ENCODE data around the gene UNC45B.

UNC45B gene

GRCh38 chr17:35162755-35163154 is 15.1 kb downstream of the UNC45B start:
- no peak for DNase-seq (ENCODE audit: low read depth)
- no peak overlapping the region for H3K4me3 ChIP-seq (ENCODE audit: low read depth, low read length)

GRCh38 chr17:35163886-35164285 is 16.3 kb downstream of the UNC45B start:
- DNase-seq (ENCODE audit: low read depth) = no peak
- TF ChIP-seq, protein P1, sequence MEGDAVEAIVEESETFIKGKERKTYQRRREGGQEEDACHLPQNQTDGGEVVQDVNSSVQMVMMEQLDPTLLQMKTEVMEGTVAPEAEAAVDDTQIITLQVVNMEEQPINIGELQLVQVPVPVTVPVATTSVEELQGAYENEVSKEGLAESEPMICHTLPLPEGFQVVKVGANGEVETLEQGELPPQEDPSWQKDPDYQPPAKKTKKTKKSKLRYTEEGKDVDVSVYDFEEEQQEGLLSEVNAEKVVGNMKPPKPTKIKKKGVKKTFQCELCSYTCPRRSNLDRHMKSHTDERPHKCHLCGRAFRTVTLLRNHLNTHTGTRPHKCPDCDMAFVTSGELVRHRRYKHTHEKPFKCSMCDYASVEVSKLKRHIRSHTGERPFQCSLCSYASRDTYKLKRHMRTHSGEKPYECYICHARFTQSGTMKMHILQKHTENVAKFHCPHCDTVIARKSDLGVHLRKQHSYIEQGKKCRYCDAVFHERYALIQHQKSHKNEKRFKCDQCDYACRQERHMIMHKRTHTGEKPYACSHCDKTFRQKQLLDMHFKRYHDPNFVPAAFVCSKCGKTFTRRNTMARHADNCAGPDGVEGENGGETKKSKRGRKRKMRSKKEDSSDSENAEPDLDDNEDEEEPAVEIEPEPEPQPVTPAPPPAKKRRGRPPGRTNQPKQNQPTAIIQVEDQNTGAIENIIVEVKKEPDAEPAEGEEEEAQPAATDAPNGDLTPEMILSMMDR (conservative IDR thresholded peaks at IDR 0.05; ENCODE audit: low read depth, low read length) = no peak
- no peak overlapping the region for H3K4me3 ChIP-seq (ENCODE audit: low read depth, low read length)

More at GRCh38 chr17:35162755-35163154, 15.1 kb downstream of the UNC45B start:
- TF ChIP-seq, protein P1 (conservative IDR thresholded peaks at IDR 0.05; ENCODE audit: low read depth, low read length) = no peak

DNA sequence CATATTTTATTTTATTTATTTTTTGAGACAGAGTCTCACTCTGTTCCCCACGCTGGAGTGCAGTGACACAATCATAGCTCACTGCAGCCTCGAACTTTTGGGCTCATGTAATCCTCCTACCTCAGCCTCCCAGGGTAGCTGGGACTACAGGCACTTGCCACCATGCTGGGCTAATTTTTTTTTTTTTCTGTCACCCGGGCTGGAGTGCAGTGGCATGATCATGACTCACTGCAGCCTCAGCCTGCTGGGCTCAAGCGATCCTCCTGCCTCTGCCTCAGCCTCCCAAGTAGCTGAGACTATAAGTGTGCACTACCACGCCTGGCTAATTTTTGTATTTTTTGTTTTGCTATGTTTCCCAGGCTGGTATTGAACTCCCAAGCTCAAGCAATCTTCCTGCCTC is 17.1 kb downstream of the UNC45B start:
- TF ChIP-seq, protein P1 (conservative IDR thresholded peaks at IDR 0.05; ENCODE audit: low read depth, low read length) = no peak

DNA sequence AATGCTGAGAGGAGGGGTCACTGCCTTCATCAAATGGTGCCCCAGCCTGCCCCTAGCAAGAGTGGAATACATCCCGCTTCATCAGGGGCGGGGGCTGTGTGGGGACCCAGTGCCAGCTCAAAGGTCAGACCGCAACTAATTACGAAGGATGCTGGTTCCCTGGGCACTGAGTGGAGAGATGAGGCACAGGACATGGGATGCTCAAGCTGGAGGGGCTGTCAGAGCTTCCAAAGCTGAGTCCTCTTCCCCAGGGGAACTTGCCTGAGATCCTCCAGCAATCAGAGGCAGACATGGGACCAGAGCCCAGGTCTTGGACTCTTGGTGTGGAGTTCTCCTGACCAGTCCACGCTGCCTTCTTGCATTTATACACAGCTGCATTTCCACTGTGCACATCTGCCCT is 18.9 kb downstream of the UNC45B start:
- TF ChIP-seq, protein P1 (conservative IDR thresholded peaks at IDR 0.05; ENCODE audit: low read depth, low read length) = no peak
- DNase-seq (ENCODE audit: low read depth) = no peak
- H3K4me3 ChIP-seq (ENCODE audit: low read depth, low read length) = no peak overlapping the region

More for the DNA sequence above, 17.1 kb downstream of the UNC45B start:
- no peak overlapping the region for H3K4me3 ChIP-seq (ENCODE audit: low read depth, low read length)
- no peak for DNase-seq (ENCODE audit: low read depth)

- DNase-seq (ENCODE audit: low read depth) = no peak
- TF ChIP-seq, protein P1 (conservative IDR thresholded peaks at IDR 0.05; ENCODE audit: low read depth, low read length) = no peak
Measured at GRCh38 chr17:35167046-35167445, 19.4 kb downstream of the UNC45B start.

GRCh38 chr17:35167666-35168065 is 20.0 kb downstream of the UNC45B start:
- no peak overlapping the region for H3K4me3 ChIP-seq (ENCODE audit: low read depth, low read length)
- TF ChIP-seq, protein P1 (conservative IDR thresholded peaks at IDR 0.05; ENCODE audit: low read depth, low read length) = no peak
- DNase-seq (ENCODE audit: low read depth) = peak; percentile 9

More at GRCh38 chr17:35167046-35167445, 19.4 kb downstream of the UNC45B start:
- H3K4me3 ChIP-seq (ENCODE audit: low read depth, low read length) = no peak overlapping the region

- DNase-seq (ENCODE audit: low read depth) = no peak
- no peak overlapping the region for H3K4me3 ChIP-seq (ENCODE audit: low read depth, low read length)
- TF ChIP-seq, protein P1 (conservative IDR thresholded peaks at IDR 0.05; ENCODE audit: low read depth, low read length) = no peak
Measured at GRCh38 chr17:35169835-35170363, 22.3 kb downstream of the UNC45B start.
